B cell (primary cell): ENCODE data around the gene PEAK1.

ENCODE experiments used
- CTCF ChIP-seq: fragments of 200-600 bp; IDR thresholded peaks from one replicate; pipeline ENCODE4 v1.8.0; 2022; ENCODE audit warnings: antibody characterized with exemption, mild to moderate bottlenecking
- EZH2 ChIP-seq: IDR thresholded peaks from 2 replicates; pipeline ENCODE4 v1.6.1; 2012; ENCODE audit warnings: borderline replicate concordance, low read depth, mild to moderate bottlenecking, moderate library complexity, low read length; ENCODE audit not compliant: insufficient read depth, poor library complexity, severe bottlenecking

GRCh38 chr15:77333166-77333565, 86.7 kb downstream of the PEAK1 start:
- TF ChIP-seq CTCF (no peak), EZH2 (no peak)
